T-cell (primary cell): ENCODE measurements around the gene AGPAT4. TPM values are rescaled to one million over a fixed set of nuclear protein-coding genes. Genes with fewer than 3 reads are reported as not detected.

Source experiments
- ATAC-seq, 4 experiments: fragments of 200-7000 bp in 3 of 4; fragments of 150-1000 bp in 1 of 4; cut with Tn5 transposase; replicated peaks in 1 of 4; 1 replicate in 3 of 4; 2 replicates in 1 of 4; pipeline ENCODE4 v1.10.0; 2021; ENCODE audit warnings: moderate library complexity in 3 of 4, mild to moderate bottlenecking in 2 of 4, moderate number of reproducible peaks in 1 of 4
- CTCF ChIA-PET, 2 donors: fragments of 300-600 bp; sonication (Branson Sonifier 250); formaldehyde crosslinking; loops; one replicate each; lab custom pipeline; 2022; ENCODE audit warnings: antibody characterized with exemption in 2 of 2; lab: Charles Lee
- POLR2A ChIA-PET, 2 donors: fragments of 300-600 bp; sonication (Branson Sonifier 250); formaldehyde crosslinking; loops; one replicate each; lab custom pipeline; 2022; ENCODE audit warnings: antibody characterized with exemption in 2 of 2; lab: Charles Lee
- DNase-seq, 35 experiments: peaks; one replicate each; pipeline versions ENCODE4 v3.0.0 to v3.0.0-alpha.2; 2013 to 2023
- H3K27ac ChIP-seq: one replicate; pipeline ENCODE4 v1.5.1; 2013; ENCODE audit warnings: low read length
- H3K27me3 ChIP-seq, 2 experiments: replicated peaks in 1 of 2; 1 replicate in 1 of 2; 2 replicates in 1 of 2; pipeline versions ENCODE4 v1.6.1 to v1.7.0; 2013; ENCODE audit warnings: low read length in 1 of 2, mixed read lengths in 1 of 2; ENCODE audit not compliant: control insufficient read depth in 2 of 2, insufficient read depth in 2 of 2; ENCODE audit errors: extremely low read depth in 1 of 2
- H3K36me3 ChIP-seq, 2 donors: 1 replicate in 1 of 2; 2 replicates in 1 of 2; pipeline versions ENCODE4 v1.6.1 to v1.7.0; 2013; ENCODE audit warnings: low read length in 1 of 2; ENCODE audit not compliant: control insufficient read depth in 2 of 2, insufficient read depth in 1 of 2; ENCODE audit errors: extremely low read depth in 1 of 2
- H3K4me1 ChIP-seq, 2 experiments: 1 replicate in 1 of 2; 2 replicates in 1 of 2; pipeline versions ENCODE4 v1.6.1 to v1.7.0; 2013; ENCODE audit warnings: low read length in 2 of 2, mixed read lengths in 1 of 2; ENCODE audit not compliant: insufficient read depth in 2 of 2, control insufficient read depth in 1 of 2; ENCODE audit errors: extremely low read depth in 1 of 2
- H3K4me3 ChIP-seq, 2 donors: 1 replicate in 1 of 2; 2 replicates in 1 of 2; pipeline versions ENCODE4 v1.5.1 to v1.7.0; 2013; ENCODE audit warnings: mild to moderate bottlenecking in 2 of 2, low read length in 1 of 2, moderate library complexity in 1 of 2; ENCODE audit not compliant: control insufficient read depth in 1 of 2; ENCODE audit errors: extremely low read depth in 1 of 2
- H3K9me3 ChIP-seq: 2 replicates; pipeline ENCODE4 v1.7.0; 2013
- H3K27ac Mint-ChIP-seq, 2 donors: one replicate each; pipeline ENCODE4 v1.8.0; 2020 to 2021; ENCODE audit warnings: mild to moderate bottlenecking in 2 of 2, mixed read lengths in 2 of 2
- H3K27me3 Mint-ChIP-seq, 2 donors: one replicate each; pipeline ENCODE4 v1.8.0; 2021 to 2022; ENCODE audit warnings: mixed read lengths in 2 of 2
- H3K36me3 Mint-ChIP-seq: one replicate; pipeline ENCODE4 v1.8.0; 2021; ENCODE audit warnings: mixed read lengths
- H3K4me1 Mint-ChIP-seq, 3 donors: one replicate each; pipeline ENCODE4 v1.8.0; 2020 to 2022; ENCODE audit warnings: mixed read lengths in 3 of 3, mild to moderate bottlenecking in 1 of 3
- H3K4me3 Mint-ChIP-seq, 3 donors: one replicate each; pipeline ENCODE4 v1.8.0; 2020 to 2022; ENCODE audit warnings: mild to moderate bottlenecking in 3 of 3, mixed read lengths in 3 of 3, moderate library complexity in 3 of 3
- H3K9me3 Mint-ChIP-seq, 3 donors: one replicate each; pipeline ENCODE4 v1.8.0; 2020 to 2022; ENCODE audit warnings: mixed read lengths in 3 of 3
- WGBS: methylation state at CpG from one replicate; pipeline ENCODE4 v1.1.5; 2013; ENCODE audit warnings: missing lambda C conversion rate; ENCODE audit not compliant: insufficient coverage; 5-methylcytosine and 5-hydroxymethylcytosine counted together
- total RNA-seq, 35 experiments: library from RNA in 6 of 35; stranded (reverse) in 6 of 35; fragments of 120-200 nt in 1 of 35; gene quantifications; one replicate each; pipeline versions ENCODE4 v1.2.1 to v1.2.4 and lab custom pipeline; 2013 to 2026

The AGPAT4 gene
- total RNA-seq, 5 donors from 2014 or later (not counting 1 experiment from before 2014, with no cell fraction given) = 5.6 to 15.0 (median 6.3) TPM

DNA sequence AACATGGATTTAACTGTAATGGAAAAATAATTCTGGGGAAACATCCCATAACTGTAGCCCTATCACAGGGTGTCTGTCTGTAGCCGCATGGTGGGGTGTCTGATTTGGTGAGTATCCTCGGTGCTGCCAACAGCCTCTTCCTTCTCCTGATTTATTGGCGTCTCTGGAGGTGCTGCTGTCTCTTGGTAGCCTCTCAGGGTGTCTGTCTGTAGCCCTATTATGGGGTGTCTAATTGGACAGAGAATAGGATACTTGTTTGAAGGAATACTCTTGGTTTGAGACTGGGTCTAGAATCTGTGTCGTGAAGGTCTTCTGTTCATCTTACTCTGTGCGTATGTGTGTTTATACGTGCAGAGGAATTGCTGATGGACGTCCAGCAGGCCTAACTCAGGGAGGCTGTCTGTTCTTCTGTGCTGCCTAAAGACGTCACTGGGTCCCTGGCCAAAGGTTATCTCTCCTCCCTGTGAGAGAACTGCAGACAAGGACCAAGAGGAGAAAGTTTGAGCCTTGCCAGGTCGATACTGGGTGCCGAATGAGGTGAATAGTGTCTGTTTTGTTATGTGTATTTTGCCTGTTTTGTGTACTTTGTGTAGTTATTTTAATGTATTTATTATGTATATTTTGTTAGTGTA lies 18.9 kb upstream of the AGPAT4 start:
- Mint-ChIP-seq H3K36me3 (no peaks in the 10 kb centered on the region), H3K27me3 (peaks cover 0 to 8% of the 10 kb centered on the region in 2 donors)
- CTCF ChIA-PET = no interaction called here

DNA sequence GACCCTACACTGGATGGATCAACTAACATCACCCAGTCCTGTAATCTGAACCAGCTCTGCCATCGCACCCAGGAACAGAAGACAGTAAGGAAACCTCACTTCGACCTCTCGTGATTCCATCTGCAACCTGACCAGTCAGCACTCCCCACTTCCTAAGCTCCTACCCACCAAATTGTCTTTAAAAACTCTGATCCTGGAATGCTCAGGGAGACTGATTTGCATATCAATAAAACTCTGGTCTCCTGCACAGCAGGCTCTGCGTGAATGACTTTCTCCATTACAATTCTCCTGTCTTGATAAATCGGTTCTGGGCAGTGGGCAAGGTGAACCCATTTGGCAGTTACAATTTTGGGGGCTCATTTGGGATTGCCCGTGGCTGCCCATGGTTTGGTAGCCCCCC lies 18.3 kb upstream of the AGPAT4 start:
- Mint-ChIP-seq H3K27me3 (peaks cover 0 to 12% of the 10 kb centered on the region in 2 donors), H3K9me3 (no peaks in the 10 kb centered on the region), H3K4me3 (no peak overlapping the region), H3K27ac (no peak overlapping the region), H3K36me3 (no peaks in the 10 kb centered on the region), H3K4me1 (no peaks in the 10 kb centered on the region)
- CTCF ChIA-PET = no interaction called here
- ATAC-seq = no peak
- Histone ChIP-seq H3K36me3 (no peaks in the 10 kb centered on the region), H3K4me3 (no peak overlapping the region), H3K9me3 (no peaks in the 10 kb centered on the region), H3K27me3 (peaks cover 0 to 5% of the 10 kb centered on the region in 2 experiments), H3K27ac (no peak overlapping the region), H3K4me1 (no peaks in the 10 kb centered on the region)
- WGBS = 96% methylated on average over 6 of the region's 6 CpGs
- POLR2A ChIA-PET = no interaction called here
- no peak for DNase-seq

More for the DNA sequence above, 18.9 kb upstream of the AGPAT4 start:
- no peaks in the 10 kb centered on the region for H3K36me3 ChIP-seq
- no peak overlapping the region for H3K4me3 ChIP-seq
- H3K4me3 Mint-ChIP-seq = no peak overlapping the region
- H3K27me3 ChIP-seq = peaks cover 0 to 4% of the 10 kb centered on the region in 2 experiments
- no peaks in the 10 kb centered on the region for H3K9me3 ChIP-seq
- H3K27ac ChIP-seq = no peak overlapping the region
- H3K9me3 Mint-ChIP-seq = no peaks in the 10 kb centered on the region
- POLR2A ChIA-PET = no interaction called here
- no peak for DNase-seq
- no peaks in the 10 kb centered on the region for H3K4me1 Mint-ChIP-seq
- WGBS = 81% methylated on average over 7 of the region's 10 CpGs
- no peak for ATAC-seq
- no peaks in the 10 kb centered on the region for H3K4me1 ChIP-seq
- no peak overlapping the region for H3K27ac Mint-ChIP-seq

DNA sequence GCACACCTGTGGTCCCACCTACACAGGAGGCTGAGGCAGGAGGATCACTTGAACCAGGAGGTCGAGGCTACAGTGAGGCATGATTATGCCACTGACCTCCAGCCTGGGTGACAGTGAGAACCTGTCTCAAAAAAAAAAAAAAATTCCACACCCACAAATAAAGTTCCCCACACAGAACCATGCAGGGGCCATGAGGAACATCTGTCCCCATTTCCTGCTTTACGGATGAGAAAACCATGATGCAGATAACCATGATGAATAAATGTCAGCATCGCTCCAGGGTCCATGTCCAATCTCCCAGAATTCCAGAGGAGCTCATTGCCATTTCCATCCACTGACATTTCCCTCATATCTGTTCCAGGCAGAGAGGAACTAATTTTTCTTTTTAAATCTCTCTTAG lies 16.9 kb upstream of the AGPAT4 start:
- H3K9me3 Mint-ChIP-seq = no peaks in the 10 kb centered on the region
- ATAC-seq = no peak
- Histone ChIP-seq H3K4me1 (no peaks in the 10 kb centered on the region), H3K4me3 (no peak overlapping the region), H3K27ac (no peak overlapping the region), H3K36me3 (no peaks in the 10 kb centered on the region), H3K27me3 (peaks cover 0 to 15% of the 10 kb centered on the region in 2 experiments), H3K9me3 (no peaks in the 10 kb centered on the region)
- WGBS = 61% methylated on average over 2 of the region's 3 CpGs
- POLR2A ChIA-PET = no interaction called here
- no peak for DNase-seq
- H3K36me3 Mint-ChIP-seq = no peaks in the 10 kb centered on the region
- no peak overlapping the region for H3K27ac Mint-ChIP-seq
- peaks cover 6 to 16% of the 10 kb centered on the region in 2 donors for H3K27me3 Mint-ChIP-seq
- H3K4me1 Mint-ChIP-seq = no peaks in the 10 kb centered on the region
- no peak overlapping the region for H3K4me3 Mint-ChIP-seq
- CTCF ChIA-PET = no interaction called here

DNA sequence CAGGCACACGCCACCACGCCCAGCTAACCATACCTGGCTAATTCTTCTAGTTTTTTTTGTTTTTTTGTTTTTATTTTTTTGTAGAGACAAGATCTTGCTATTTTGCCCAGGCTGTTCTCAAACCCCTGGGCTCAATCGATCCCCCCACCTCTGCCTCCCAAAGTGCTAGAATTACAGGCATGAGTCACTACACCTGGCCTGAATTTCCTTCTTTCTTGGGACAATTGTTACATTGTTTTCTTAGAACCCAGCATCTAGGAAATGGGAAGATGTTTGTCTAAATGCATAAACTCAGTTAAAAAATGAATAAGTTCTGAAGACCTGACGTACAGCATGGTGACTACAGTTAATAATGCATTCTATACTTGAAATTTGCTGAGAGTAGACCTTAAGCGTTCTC lies 10.8 kb upstream of the AGPAT4 start:
- WGBS = no CpG with 5 or more reads among the region's 5 CpGs
- POLR2A ChIA-PET = no interaction called here
- Histone ChIP-seq H3K27ac (no peak overlapping the region), H3K4me3 (no peak overlapping the region), H3K27me3 (peaks cover 0 to 12% of the 10 kb centered on the region in 2 experiments), H3K4me1 (no peaks in the 10 kb centered on the region), H3K9me3 (no peaks in the 10 kb centered on the region), H3K36me3 (no peaks in the 10 kb centered on the region)
- peaks cover 13 to 16% of the 10 kb centered on the region in 2 donors for H3K27me3 Mint-ChIP-seq
- no peaks in the 10 kb centered on the region for H3K4me1 Mint-ChIP-seq
- H3K9me3 Mint-ChIP-seq = peaks cover 7 to 13% (median 11%) of the 10 kb centered on the region in 3 donors
- ATAC-seq (no peak), DNase-seq (no peak)
- H3K36me3 Mint-ChIP-seq = no peaks in the 10 kb centered on the region
- H3K4me3 Mint-ChIP-seq = no peak overlapping the region
- H3K27ac Mint-ChIP-seq = no peak overlapping the region
- CTCF ChIA-PET = interaction anchor here in 1 of 2 donors (0.6 kb wide), 1 partner anchor 277 kb away, joined by 3 read pairs; no protein-coding TSS in a partner anchor

DNA sequence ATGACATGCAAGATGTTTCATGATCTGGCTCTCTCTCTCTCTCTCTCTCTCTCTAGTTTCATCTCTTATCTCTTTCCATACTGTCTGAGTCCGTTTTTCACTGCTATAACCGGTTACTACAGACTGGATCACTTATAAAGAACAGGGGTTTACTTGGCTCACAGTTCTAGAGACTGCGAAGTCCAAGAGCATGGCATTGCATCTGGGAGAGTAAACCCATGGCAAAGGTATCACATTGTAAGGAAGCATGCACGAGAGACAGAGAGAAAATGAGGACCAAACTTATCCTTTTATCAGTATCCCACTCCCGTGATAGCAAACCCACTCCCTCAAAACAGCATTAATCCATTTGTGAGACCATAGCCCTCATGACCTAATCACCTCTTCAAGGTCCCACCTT lies 7.2 kb upstream of the AGPAT4 start:
- Mint-ChIP-seq H3K27me3 (peaks cover 8% of the 10 kb centered on the region in 2 donors), H3K4me3 (no peak overlapping the region), H3K36me3 (no peaks in the 10 kb centered on the region), H3K4me1 (no peaks in the 10 kb centered on the region), H3K27ac (no peak overlapping the region), H3K9me3 (peaks cover 7 to 13% (median 11%) of the 10 kb centered on the region in 3 donors)
- ChIA-PET CTCF (no interaction called here), POLR2A (no interaction called here)
- no peaks in the 10 kb centered on the region for H3K36me3 ChIP-seq
- H3K4me3 ChIP-seq = no peak overlapping the region
- no peak for DNase-seq
- WGBS = 72% methylated on average over 4 of the region's 5 CpGs
- H3K4me1 ChIP-seq = no peaks in the 10 kb centered on the region
- no peak for ATAC-seq
- peaks cover 0 to under 1% of the 10 kb centered on the region in 2 experiments for H3K27me3 ChIP-seq
- H3K9me3 ChIP-seq = no peaks in the 10 kb centered on the region
- no peak overlapping the region for H3K27ac ChIP-seq

DNA sequence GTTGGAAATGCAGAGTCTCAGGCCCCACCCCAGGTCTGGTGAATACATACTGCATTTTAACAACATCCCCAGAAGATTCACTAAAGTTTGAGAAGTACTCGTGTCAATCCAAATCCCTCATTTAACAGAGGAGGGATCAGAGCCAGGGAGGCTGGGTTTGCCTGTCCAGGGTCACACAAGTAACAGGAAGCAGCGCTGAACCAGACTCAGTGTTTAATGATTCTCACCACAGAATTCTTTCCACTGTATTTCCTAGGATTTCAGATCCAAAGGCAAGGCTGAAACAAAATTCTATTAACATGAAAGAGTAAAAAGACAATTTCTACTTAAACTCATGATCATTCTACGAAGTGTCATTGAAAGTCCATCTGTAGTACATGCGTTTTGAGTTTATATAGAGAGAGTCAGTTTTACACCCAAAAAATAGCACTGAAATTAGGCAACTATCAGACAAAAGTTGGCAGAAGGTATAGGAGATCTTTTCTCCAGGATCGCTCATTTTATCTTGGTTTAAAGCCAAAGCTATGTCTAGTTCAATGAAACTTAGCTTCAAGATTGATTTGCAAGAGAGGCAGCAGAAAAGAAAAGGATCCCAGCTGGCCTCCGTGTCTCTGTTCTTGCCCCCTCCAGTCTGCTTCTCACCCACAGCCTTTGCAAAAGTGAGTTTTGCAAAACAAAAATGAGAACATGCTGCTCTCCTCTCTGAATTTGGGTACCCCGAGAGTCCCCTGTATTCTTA lies 6.0 kb upstream of the AGPAT4 start:
- H3K4me3 Mint-ChIP-seq = no peak overlapping the region
- ChIA-PET POLR2A (no interaction called here), CTCF (no interaction called here)
- H3K27ac ChIP-seq = no peak overlapping the region
- H3K36me3 ChIP-seq = no peaks in the 10 kb centered on the region
- H3K4me3 ChIP-seq = no peak overlapping the region
- no peak overlapping the region for H3K27ac Mint-ChIP-seq
- no CpG with 5 or more reads among the region's 7 CpGs for WGBS
- peaks cover 7 to 8% of the 10 kb centered on the region in 2 donors for H3K27me3 Mint-ChIP-seq
- peaks cover 7 to 13% (median 11%) of the 10 kb centered on the region in 3 donors for H3K9me3 Mint-ChIP-seq
- no peaks in the 10 kb centered on the region for H3K4me1 ChIP-seq
- no peak for ATAC-seq
- H3K9me3 ChIP-seq = no peaks in the 10 kb centered on the region
- H3K4me1 Mint-ChIP-seq = peaks cover 2 to 3% (median 3%) of the 10 kb centered on the region in 3 donors
- H3K36me3 Mint-ChIP-seq = no peaks in the 10 kb centered on the region
- no peak for DNase-seq
- no peaks in the 10 kb centered on the region for H3K27me3 ChIP-seq
